Measurements from ENCODE around the gene ULK4.
"Not testable (repeated sequence)": the region's sequence is repeated elsewhere in the genome, so short reads cannot be mapped to it uniquely, and the experiment has no call there.

Gene ULK4

GRCh38 chr3:41575724-41576123 is 386.2 kb downstream of the ULK4 start:
- no peak for DNase-seq (ENCODE audit: low spot score)

- no peak for DNase-seq (ENCODE audit: low spot score)
Observed at GRCh38 chr3:41574900-41575299, 387.0 kb downstream of the ULK4 start.

GRCh38 chr3:41573591-41573990 is 388.3 kb downstream of the ULK4 start:
- DNase-seq (ENCODE audit: low spot score) = no peak

- no peak for DNase-seq (ENCODE audit: low spot score)
Observed at GRCh38 chr3:41572092-41572491, 389.8 kb downstream of the ULK4 start.

GRCh38 chr3:41569632-41570305 is 392.1 kb downstream of the ULK4 start:
- DNase-seq (ENCODE audit: low spot score) = no peak

- DNase-seq (ENCODE audit: low spot score) = no peak
Observed at GRCh38 chr3:41565948-41566514, 395.9 kb downstream of the ULK4 start.

GRCh38 chr3:41565003-41565402 is 396.9 kb downstream of the ULK4 start:
- DNase-seq (ENCODE audit: low spot score) = no peak

GRCh38 chr3:41556245-41556644 is 405.7 kb downstream of the ULK4 start:
- DNase-seq (ENCODE audit: low spot score) = not testable (repeated sequence)

GRCh38 chr3:41532976-41533375 is 428.9 kb downstream of the ULK4 start:
- no peak for DNase-seq (ENCODE audit: low spot score)

- DNase-seq (ENCODE audit: low spot score) = no peak
Observed at GRCh38 chr3:41526995-41527573, 434.8 kb downstream of the ULK4 start.

GRCh38 chr3:41525303-41526064 is 436.4 kb downstream of the ULK4 start:
- no peak for DNase-seq (ENCODE audit: low spot score)

GRCh38 chr3:41523897-41524296 is 438.0 kb downstream of the ULK4 start:
- no peak for DNase-seq (ENCODE audit: low spot score)

GRCh38 chr3:41522612-41523011 is 439.3 kb downstream of the ULK4 start:
- DNase-seq (ENCODE audit: low spot score) = peak; percentile 15

- DNase-seq (ENCODE audit: low spot score) = no peak
Observed at GRCh38 chr3:41521010-41521655, 440.8 kb downstream of the ULK4 start.

- no peak for DNase-seq (ENCODE audit: low spot score)
Observed at GRCh38 chr3:41519746-41520145, 442.2 kb downstream of the ULK4 start.

GRCh38 chr3:41518626-41519025 is 443.3 kb downstream of the ULK4 start:
- DNase-seq (ENCODE audit: low spot score) = no peak

GRCh38 chr3:41508063-41508696 is 453.7 kb downstream of the ULK4 start:
- DNase-seq (ENCODE audit: low spot score) = peak; percentile 6

- DNase-seq (ENCODE audit: low spot score) = no peak
Observed at GRCh38 chr3:41507336-41508062, 454.4 kb downstream of the ULK4 start.

- no peak for DNase-seq (ENCODE audit: low spot score)
Observed at GRCh38 chr3:41503998-41504623, 457.8 kb downstream of the ULK4 start.

- no peak for DNase-seq (ENCODE audit: low spot score)
Observed at GRCh38 chr3:41502481-41502880, 459.4 kb downstream of the ULK4 start.

- DNase-seq (ENCODE audit: low spot score) = no peak
Observed at GRCh38 chr3:41502023-41502422, 459.9 kb downstream of the ULK4 start.
